Esophagus muscularis mucosa (tissue), 4 donors: Measurements from ENCODE around the gene ATRN. TPM values are rescaled to one million over a fixed set of nuclear protein-coding genes. Genes with fewer than 3 reads are reported as not detected.

Experiments
- DNase-seq: peaks from one replicate; pipeline ENCODE4 v3.0.0-alpha.2; 2017; ENCODE audit errors: extremely low spot score
- H3K27ac ChIP-seq, 4 donors: fragments of 200-600 bp; sonication (generic); replicated peaks in 1 of 4; 1 replicate in 3 of 4; 2 replicates in 1 of 4; pipeline ENCODE4 v1.5.1; 2016 to 2019; ENCODE audit warnings: mild to moderate bottlenecking in 1 of 4
- H3K27me3 ChIP-seq, 4 donors: fragments of 200-600 bp; sonication (generic); one replicate each; pipeline versions ENCODE4 v1.5.1 to v1.6.0; 2016 to 2019
- H3K36me3 ChIP-seq, 4 donors: fragments of 200-600 bp; sonication (generic); one replicate each; pipeline ENCODE4 v1.5.1; 2016 to 2019
- H3K4me1 ChIP-seq, 4 donors: fragments of 200-600 bp; sonication (generic); one replicate each; pipeline ENCODE4 v1.5.1; 2016 to 2019
- H3K4me3 ChIP-seq, 4 donors: fragments of 200-600 bp; sonication (generic); 1 replicate in 2 of 4; 2 replicates in 2 of 4; pipeline ENCODE4 v1.5.1; 2016 to 2019; ENCODE audit warnings: mild to moderate bottlenecking in 4 of 4, moderate library complexity in 1 of 4
- H3K9me3 ChIP-seq, 4 donors: fragments of 200-600 bp; sonication (generic); 1 replicate in 3 of 4; 2 replicates in 1 of 4; pipeline ENCODE4 v1.5.1; 2016 to 2019
- CTCF ChIP-seq, 3 experiments: fragments of 200-600 bp in 2 of 3; fragments of 450-650 bp in 1 of 3; sonication (generic) in 2 of 3; IDR thresholded peaks; one replicate each; pipeline ENCODE4 v1.5.1; 2017 to 2019; ENCODE audit warnings: antibody characterized with exemption in 3 of 3, mild to moderate bottlenecking in 2 of 3, moderate library complexity in 1 of 3
- EP300 ChIP-seq: sonication (generic); formaldehyde crosslinking; IDR thresholded peaks from one replicate; pipeline ENCODE4 v1.6.1; 2017; ENCODE audit warnings: antibody characterized with exemption
- POLR2A ChIP-seq: fragments of 450-650 bp; IDR thresholded peaks from one replicate; pipeline ENCODE4 v1.6.1; 2017; ENCODE audit warnings: antibody characterized with exemption, moderate library complexity, mild to moderate bottlenecking, low read depth
- POLR2AphosphoS5 ChIP-seq, 2 donors: sonication (generic); formaldehyde crosslinking; IDR thresholded peaks; one replicate each; pipeline ENCODE4 v1.6.1; 2017; ENCODE audit warnings: antibody characterized with exemption in 2 of 2
- WGBS: methylation state at CpG from one replicate; pipeline ENCODE4 v1.1.5; 2018; 5-methylcytosine and 5-hydroxymethylcytosine counted together
- intact Hi-C: fragments of 100-400 bp; cut with DNase I; formaldehyde crosslinking; loops from one replicate; pipeline ENCODE4 v1.15.1; 2023
- small RNA-seq, 3 donors: library from RNA; depleted of rRNA; stranded (forward); fragments of <200 nt; gene quantifications; one replicate each; pipeline ENCODE3, GENCODE V24; 2016
- total RNA-seq, 4 donors: library from RNA; depleted of rRNA; stranded (reverse); fragments of >200 nt; gene quantifications; one replicate each; pipeline versions ENCODE4 v1.1.0 to v1.2.1, GENCODE V29; 2016

ATRN gene
- total RNA-seq, 4 donors from 2014 or later, result 14.1 to 19.1 (median 18.0) TPM

GRCh38 chr20:3697588-3698305 is 226.9 kb downstream of the ATRN start:
- H3K4me3 ChIP-seq, result no peak overlapping the region
- no peak for DNase-seq

GRCh38 chr20:3698591-3699001 is 227.8 kb downstream of the ATRN start:
- H3K9me3 ChIP-seq, result peaks cover 0 to 8% (median 3%) of the 10 kb centered on the region in 4 donors
- H3K4me1 ChIP-seq, result no peaks in the 10 kb centered on the region
- H3K36me3 ChIP-seq, result no peaks in the 10 kb centered on the region
- no peaks in the 10 kb centered on the region for H3K27me3 ChIP-seq
- WGBS, result 67% methylated on average over 3 of the region's 6 CpGs
- intact Hi-C loops, result no loop called here
- TF ChIP-seq POLR2AphosphoS5 (IDR thresholded peaks at IDR 0.05), result no peak
- TF ChIP-seq POLR2A, result no peak
- TF ChIP-seq EP300, result no peak
- no peak for TF ChIP-seq CTCF (IDR thresholded peaks at IDR 0.05)
- no peak overlapping the region for H3K4me3 ChIP-seq
- DNase-seq, result no peak
- no peak overlapping the region for H3K27ac ChIP-seq

More at GRCh38 chr20:3697588-3698305, 226.9 kb downstream of the ATRN start:
- no peaks in the 10 kb centered on the region for H3K27me3 ChIP-seq
- TF ChIP-seq CTCF (IDR thresholded peaks at IDR 0.05), result no peak
- H3K27ac ChIP-seq, result no peak overlapping the region
- no peaks in the 10 kb centered on the region for H3K4me1 ChIP-seq
- peaks cover 0 to 8% (median 3%) of the 10 kb centered on the region in 4 donors for H3K9me3 ChIP-seq
- intact Hi-C loops, result no loop called here
- H3K36me3 ChIP-seq, result no peaks in the 10 kb centered on the region
- 88% methylated on average over 6 of the region's 18 CpGs for WGBS

DNA sequence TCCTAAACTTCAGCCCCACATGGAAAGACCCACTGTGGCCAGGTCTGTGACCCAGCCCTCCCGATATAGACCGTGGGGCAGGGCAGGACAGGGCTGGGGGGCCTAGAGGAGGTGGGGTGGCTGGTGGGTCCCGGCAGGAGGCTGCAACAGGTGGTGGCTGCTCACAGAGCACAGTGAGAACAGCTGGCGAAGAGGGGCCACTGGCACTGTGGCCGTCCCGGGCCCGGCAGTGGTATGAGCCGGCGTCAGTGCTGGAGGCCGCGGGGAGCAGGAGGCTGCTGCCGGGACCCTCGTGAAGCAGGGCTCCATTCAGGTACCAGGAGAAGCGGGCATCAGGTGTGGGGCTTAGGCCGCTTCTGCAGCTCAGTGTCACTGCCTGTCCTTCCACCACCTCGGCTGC is 228.2 kb downstream of the ATRN start:
- peaks cover 0 to 8% (median 3%) of the 10 kb centered on the region in 4 donors for H3K9me3 ChIP-seq
- H3K4me3 ChIP-seq, result no peak overlapping the region
- no peaks in the 10 kb centered on the region for H3K4me1 ChIP-seq
- WGBS, result 89% methylated on average over 11 of the region's 16 CpGs
- no peaks in the 10 kb centered on the region for H3K27me3 ChIP-seq
- H3K36me3 ChIP-seq, result no peaks in the 10 kb centered on the region
- H3K27ac ChIP-seq, result no peak overlapping the region
- DNase-seq, result no peak
- intact Hi-C loops, result no loop called here
- no peak for TF ChIP-seq POLR2AphosphoS5 (IDR thresholded peaks at IDR 0.05)
- no peak for TF ChIP-seq CTCF (IDR thresholded peaks at IDR 0.05)
- TF ChIP-seq POLR2A, result no peak
- no peak for TF ChIP-seq EP300

Small RNA genes lying within 50 kb of the gene (small RNA-seq; reads per million reads assigned to genes)
- 0 reads per million in 3 donors for gene AL353193.1

Other genes with a start within 250 kb of the ATRN start
- gene SLC4A11, start 231.8 kb upstream of the ATRN start, total RNA-seq, result under 1 TPM in 2 of 4 donors, not detected in 2; 0.11 to 0.32 TPM
- gene DNAAF9, start 63.3 kb upstream of the ATRN start, total RNA-seq, result 10 to 100 TPM; 29.5 to 51.9 (median 41.4) TPM
- not detected for gene GFRA4, start 192.4 kb downstream of the ATRN start, total RNA-seq
- gene ADAM33, start 211.0 kb downstream of the ATRN start, total RNA-seq, result 100 to 1,000 TPM in 1 of 4 donors, 10 to 100 TPM in 3; 45.4 to 144 (median 64.4) TPM
- 10 to 100 TPM; 13.1 to 18.7 (median 13.8) TPM for gene SIGLEC1, start 241.6 kb downstream of the ATRN start, total RNA-seq